Bronchial epithelial cell (primary cell): ENCODE results near the gene SEMA3A. TPM values are rescaled to one million over a fixed set of nuclear protein-coding genes. Genes with fewer than 3 reads are reported as not detected.
A peak's percentile ranks its signal among the peaks of the same experiment; 100 is the strongest.

Experiments
- DNase-seq: peaks from one replicate; pipeline ENCODE4 v3.0.0-alpha.2; 2010; ENCODE audit warnings: low read depth
- FAIRE-seq: peaks from 2 replicates; lab custom pipeline; 2011; peaks lifted over from hg19 to GRCh38; lab: Jason Lieb, UNC
- H3K27me3 ChIP-seq: 2 replicates; pipeline ENCODE4 v1.5.1; 2011; ENCODE audit warnings: low read length; ENCODE audit not compliant: control insufficient read depth, insufficient read depth
- H3K36me3 ChIP-seq: 2 replicates; pipeline ENCODE4 v1.5.1; 2011; ENCODE audit warnings: low read length; ENCODE audit not compliant: control insufficient read depth, insufficient read depth
- H3K4me3 ChIP-seq: 2 replicates; pipeline ENCODE4 v1.5.1; 2011; ENCODE audit warnings: mild to moderate bottlenecking, low read depth, low read length, control low read depth
- total RNA-seq: library from RNA; depleted of rRNA; stranded (reverse); fragments of >200 nt; gene quantifications from 2 replicates; pipeline ENCODE4 v1.2.1, GENCODE V29; 2014
- TF ChIP-seq, protein P1 (sequence below): IDR thresholded peaks from 2 replicates; pipeline ENCODE4 v1.5.1; 2011; ENCODE audit warnings: mild to moderate bottlenecking, moderate library complexity, low read length, control low read depth, inconsistent platforms; ENCODE audit not compliant: insufficient read depth, severe bottlenecking

The SEMA3A gene
- total RNA-seq, 1 donor from 2014 or later, result 57.7 TPM

DNA sequence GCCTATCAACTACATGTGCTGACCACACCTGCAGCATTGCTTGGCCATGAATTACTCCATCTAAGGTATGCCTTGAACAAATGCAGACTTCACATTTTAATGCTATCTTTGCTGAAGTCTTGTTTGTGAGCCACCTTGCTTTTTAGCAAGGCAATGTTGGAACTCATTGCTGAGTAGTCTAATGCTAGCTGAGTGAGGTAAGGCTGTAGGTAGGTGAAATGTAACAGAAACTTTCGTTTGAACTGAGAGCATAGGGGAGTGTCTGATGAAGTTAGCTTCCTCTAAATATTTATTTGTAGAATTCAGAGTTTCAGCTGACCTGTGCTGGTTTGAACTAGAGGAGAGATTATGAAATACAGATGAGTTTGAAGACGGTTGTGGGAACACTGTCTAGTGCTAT, 238.5 kb downstream of the SEMA3A start:
- H3K36me3 ChIP-seq, result no peaks in the 10 kb centered on the region
- FAIRE-seq, result no peak
- TF ChIP-seq, protein P1, sequence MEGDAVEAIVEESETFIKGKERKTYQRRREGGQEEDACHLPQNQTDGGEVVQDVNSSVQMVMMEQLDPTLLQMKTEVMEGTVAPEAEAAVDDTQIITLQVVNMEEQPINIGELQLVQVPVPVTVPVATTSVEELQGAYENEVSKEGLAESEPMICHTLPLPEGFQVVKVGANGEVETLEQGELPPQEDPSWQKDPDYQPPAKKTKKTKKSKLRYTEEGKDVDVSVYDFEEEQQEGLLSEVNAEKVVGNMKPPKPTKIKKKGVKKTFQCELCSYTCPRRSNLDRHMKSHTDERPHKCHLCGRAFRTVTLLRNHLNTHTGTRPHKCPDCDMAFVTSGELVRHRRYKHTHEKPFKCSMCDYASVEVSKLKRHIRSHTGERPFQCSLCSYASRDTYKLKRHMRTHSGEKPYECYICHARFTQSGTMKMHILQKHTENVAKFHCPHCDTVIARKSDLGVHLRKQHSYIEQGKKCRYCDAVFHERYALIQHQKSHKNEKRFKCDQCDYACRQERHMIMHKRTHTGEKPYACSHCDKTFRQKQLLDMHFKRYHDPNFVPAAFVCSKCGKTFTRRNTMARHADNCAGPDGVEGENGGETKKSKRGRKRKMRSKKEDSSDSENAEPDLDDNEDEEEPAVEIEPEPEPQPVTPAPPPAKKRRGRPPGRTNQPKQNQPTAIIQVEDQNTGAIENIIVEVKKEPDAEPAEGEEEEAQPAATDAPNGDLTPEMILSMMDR, result no peak

DNA sequence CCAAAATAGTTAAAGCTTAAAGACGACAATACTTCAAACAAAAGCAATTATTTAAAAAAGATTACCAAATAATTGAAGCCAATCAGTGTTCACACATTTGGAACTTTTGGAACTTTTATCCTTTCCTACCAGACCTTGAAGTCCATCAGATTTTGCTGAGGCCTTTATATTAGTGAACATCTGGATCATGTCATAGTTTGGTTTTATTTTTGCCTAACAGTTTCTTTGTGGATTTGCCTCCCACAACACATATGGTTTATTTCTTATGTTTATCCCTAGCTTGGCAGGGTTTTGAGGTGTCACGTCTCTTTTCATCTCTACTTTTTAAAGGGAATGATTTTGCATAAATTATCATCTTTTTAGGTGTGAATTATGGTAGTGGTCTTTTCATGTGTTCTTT, 242.4 kb downstream of the SEMA3A start:
- Histone ChIP-seq H3K27me3 (no peaks in the 10 kb centered on the region), H3K36me3 (no peaks in the 10 kb centered on the region), H3K4me3 (no peak overlapping the region)
- DNase-seq (no peak), FAIRE-seq (no peak)
- TF ChIP-seq, protein P1, result no peak

More for the DNA sequence above, 238.5 kb downstream of the SEMA3A start:
- no peak overlapping the region for H3K4me3 ChIP-seq
- no peaks in the 10 kb centered on the region for H3K27me3 ChIP-seq
- no peak for DNase-seq

DNA sequence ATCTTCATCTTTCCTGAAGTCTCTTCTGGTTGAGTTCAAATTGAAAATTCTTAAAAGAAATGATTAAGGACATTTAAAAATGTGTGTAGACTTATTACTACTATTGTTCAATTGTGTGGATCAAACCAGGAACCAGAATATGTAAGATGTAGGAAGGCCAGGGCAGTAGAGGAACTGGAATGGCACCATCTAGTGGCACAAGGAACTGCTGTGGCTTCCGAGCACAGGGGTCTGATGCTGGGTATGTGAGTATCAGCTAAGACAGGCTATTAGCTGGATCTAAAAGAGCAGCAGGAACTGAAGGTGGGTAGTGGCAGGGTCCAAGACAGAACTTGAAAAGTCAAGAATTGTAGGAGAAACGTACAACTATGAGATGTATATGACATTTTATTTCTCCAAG, 247.3 kb downstream of the SEMA3A start:
- DNase-seq (peak; percentile 22), FAIRE-seq (no peak)
- TF ChIP-seq, protein P1, result peak; percentile 48
- Histone ChIP-seq H3K4me3 (no peak overlapping the region), H3K36me3 (no peaks in the 10 kb centered on the region), H3K27me3 (no peaks in the 10 kb centered on the region)

DNA sequence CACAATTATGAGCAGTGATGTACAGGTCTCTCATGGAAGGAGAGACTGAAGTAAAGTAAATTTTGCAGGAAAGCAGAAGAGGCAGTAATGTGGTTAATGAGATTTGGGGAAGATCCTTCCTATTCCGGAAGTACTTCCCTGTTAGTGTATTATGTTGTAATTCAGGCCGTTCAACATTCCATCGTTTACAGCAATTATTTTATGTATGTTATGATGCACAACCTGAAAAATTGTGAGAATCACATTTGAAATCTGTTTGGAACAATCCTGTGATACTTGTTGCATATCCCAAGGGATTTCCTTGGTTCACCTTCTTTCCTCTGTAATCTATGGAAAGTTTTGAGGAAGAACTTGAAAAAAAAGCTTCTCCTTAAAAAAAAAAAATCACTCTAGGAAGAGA, 247.8 kb downstream of the SEMA3A start:
- DNase-seq, result no peak
- TF ChIP-seq, protein P1, result no peak
- Histone ChIP-seq H3K27me3 (no peaks in the 10 kb centered on the region), H3K36me3 (no peaks in the 10 kb centered on the region), H3K4me3 (no peak overlapping the region)
- FAIRE-seq, result no peak

DNA sequence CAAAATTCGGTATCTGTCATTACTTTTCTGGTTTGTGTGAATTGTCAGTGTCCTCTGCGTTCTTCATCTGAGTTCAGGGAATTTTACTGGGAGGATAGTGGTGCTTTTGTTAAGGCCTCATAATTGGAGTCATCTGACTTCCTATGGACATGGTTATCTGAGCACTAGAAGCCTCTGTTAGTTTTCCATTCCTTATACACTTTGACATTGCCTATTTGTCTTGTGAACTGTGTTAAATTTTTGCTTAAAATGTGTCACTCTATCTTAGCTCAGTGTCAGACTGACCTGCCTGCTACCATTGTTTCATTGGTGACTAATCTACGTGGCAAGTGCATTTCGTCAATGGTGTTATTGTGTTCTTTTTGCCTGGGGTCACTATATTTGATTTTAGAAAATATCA, 253.3 kb downstream of the SEMA3A start:
- DNase-seq (no peak), FAIRE-seq (no peak)
- Histone ChIP-seq H3K4me3 (no peak overlapping the region), H3K36me3 (no peaks in the 10 kb centered on the region), H3K27me3 (no peaks in the 10 kb centered on the region)
- TF ChIP-seq, protein P1, result no peak

DNA sequence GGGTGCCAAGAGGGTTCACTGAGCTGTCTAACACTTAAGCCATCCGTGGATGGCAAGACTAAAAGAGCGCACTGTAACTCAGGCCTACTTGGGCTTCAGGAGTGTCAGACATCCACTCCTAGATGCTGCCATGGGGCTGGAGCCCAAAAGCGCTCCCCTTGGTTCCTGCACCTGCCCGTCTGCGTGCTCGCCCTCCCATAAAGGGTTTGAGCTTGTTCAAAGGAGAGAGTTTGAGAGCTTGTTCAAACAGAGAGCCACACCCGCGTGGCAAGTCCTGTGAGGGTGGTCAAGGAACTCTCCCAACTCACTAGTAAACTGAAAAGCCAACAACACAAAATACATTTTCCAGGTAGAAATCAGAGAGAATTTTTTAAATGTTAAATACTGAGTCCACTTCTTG, 256.7 kb downstream of the SEMA3A start:
- no peak for FAIRE-seq
- Histone ChIP-seq H3K4me3 (no peak overlapping the region), H3K36me3 (no peaks in the 10 kb centered on the region), H3K27me3 (no peaks in the 10 kb centered on the region)
- DNase-seq, result no peak
- TF ChIP-seq, protein P1, result no peak
